Activated naive CD4-positive, alpha-beta T cell treated with anti-CD3 and anti-CD28 coated beads, Interleukin-2, amount 10 ng/mL, durations not matched to agents 7 days and 5 days (primary cell): ENCODE results near the gene CFAP157.
A peak's percentile ranks its signal among the peaks of the same experiment; 100 is the strongest.

Experiments
- CTCF ChIA-PET: fragments of 350-600 bp; sonication (Branson Sonifier 250); formaldehyde crosslinking; loops from one replicate; lab custom pipeline; 2021; ENCODE audit warnings: antibody characterized with exemption; lab: Charles Lee
- DNase-seq: peaks from one replicate; pipeline ENCODE4 v3.0.0-alpha.2; 2020
- H3K27ac Mint-ChIP-seq: one replicate; pipeline ENCODE4 v1.8.0; 2021; ENCODE audit warnings: mild to moderate bottlenecking, moderate library complexity, mixed read lengths
- H3K27me3 Mint-ChIP-seq: one replicate; pipeline ENCODE4 v1.8.0; 2021; ENCODE audit warnings: mild to moderate bottlenecking, mixed read lengths
- H3K36me3 Mint-ChIP-seq: one replicate; pipeline ENCODE4 v1.8.0; 2021; ENCODE audit warnings: mixed read lengths
- H3K4me1 Mint-ChIP-seq: one replicate; pipeline ENCODE4 v1.8.0; 2021; ENCODE audit warnings: mixed read lengths
- H3K4me3 Mint-ChIP-seq: one replicate; pipeline ENCODE4 v1.8.0; 2021; ENCODE audit warnings: mild to moderate bottlenecking, moderate library complexity, mixed read lengths
- H3K9me3 Mint-ChIP-seq: one replicate; pipeline ENCODE4 v1.8.0; 2021; ENCODE audit warnings: mixed read lengths

The CFAP157 gene

GRCh38 chr9:127761061-127761460 is 54.3 kb downstream of the CFAP157 start:
- Mint-ChIP-seq H3K4me3 (no peak overlapping the region), H3K27me3 (no peaks in the 10 kb centered on the region), H3K4me1 (peaks cover 29% of the 10 kb centered on the region), H3K9me3 (no peaks in the 10 kb centered on the region), H3K36me3 (peaks cover 52% of the 10 kb centered on the region), H3K27ac (no peak overlapping the region)
- DNase-seq, result no peak
- CTCF ChIA-PET, result interaction anchor here (1.0 kb wide), 1 partner anchor 24 kb away, joined by 3 read pairs; no protein-coding TSS in a partner anchor

DNA sequence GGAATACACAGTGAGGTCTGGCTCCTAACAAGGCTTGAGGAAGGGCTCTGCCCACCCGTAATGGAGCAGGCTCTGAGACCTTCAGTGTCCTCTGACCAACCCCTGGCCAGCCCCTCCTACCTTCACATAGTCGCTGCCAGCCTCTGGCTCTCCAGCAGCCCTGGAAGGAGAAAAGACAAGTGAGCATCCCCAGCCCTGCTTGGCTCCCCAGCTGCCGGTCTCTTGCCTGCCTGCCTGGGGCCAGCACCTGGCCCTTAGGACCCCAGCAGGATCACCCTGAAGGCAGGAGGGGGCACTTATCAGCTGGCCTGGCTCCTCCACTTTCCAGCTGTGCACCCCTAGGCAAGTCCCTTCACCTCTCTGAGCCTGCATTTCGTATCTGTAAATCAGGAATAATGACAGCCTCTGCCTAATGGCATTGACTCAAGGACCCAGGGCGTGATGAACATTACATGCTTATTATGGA is 54.7 kb downstream of the CFAP157 start:
- Mint-ChIP-seq H3K4me1 (peaks cover 34% of the 10 kb centered on the region), H3K4me3 (no peak overlapping the region), H3K27ac (peak overlapping the region; percentile 33), H3K36me3 (peaks cover 56% of the 10 kb centered on the region), H3K9me3 (no peaks in the 10 kb centered on the region), H3K27me3 (no peaks in the 10 kb centered on the region)
- CTCF ChIA-PET, result interaction anchor here (1.0 kb wide), 1 partner anchor 23 kb away, joined by 3 read pairs; no protein-coding TSS in a partner anchor
- DNase-seq, result no peak

GRCh38 chr9:127762111-127762676 is 55.4 kb downstream of the CFAP157 start:
- Mint-ChIP-seq H3K9me3 (no peaks in the 10 kb centered on the region), H3K36me3 (peaks cover 61% of the 10 kb centered on the region), H3K4me3 (no peak overlapping the region), H3K27ac (peak overlapping the region; percentile 42), H3K27me3 (no peaks in the 10 kb centered on the region), H3K4me1 (peaks cover 41% of the 10 kb centered on the region)
- CTCF ChIA-PET, result no interaction called here
- no peak for DNase-seq

GRCh38 chr9:127763918-127764384 is 57.2 kb downstream of the CFAP157 start:
- Mint-ChIP-seq H3K27me3 (no peaks in the 10 kb centered on the region), H3K4me1 (peaks cover 58% of the 10 kb centered on the region), H3K9me3 (no peaks in the 10 kb centered on the region), H3K27ac (peak overlapping the region; percentile 73), H3K4me3 (no peak overlapping the region), H3K36me3 (peaks cover 64% of the 10 kb centered on the region)
- no peak for DNase-seq
- CTCF ChIA-PET, result interaction anchor here (0.6 to 1.7 kb wide), 10 partner anchors 10 to 916 kb away, joined by 3 to 8 read pairs (median 4); partner anchors contain the start of gene TOR2A

- H3K9me3 Mint-ChIP-seq, result no peaks in the 10 kb centered on the region
- H3K27me3 Mint-ChIP-seq, result no peaks in the 10 kb centered on the region
- peaks cover 71% of the 10 kb centered on the region for H3K36me3 Mint-ChIP-seq
- no peak overlapping the region for H3K4me3 Mint-ChIP-seq
- DNase-seq, result no peak
- peaks cover 71% of the 10 kb centered on the region for H3K4me1 Mint-ChIP-seq
- no peak overlapping the region for H3K27ac Mint-ChIP-seq
- CTCF ChIA-PET, result interaction anchor here (0.7 to 3.4 kb wide), 5 partner anchors 18 to 180 kb away, joined by 3 to 15 read pairs (median 3); partner anchors contain the start of gene TOR2A
Measured at GRCh38 chr9:127765418-127765817, 58.6 kb downstream of the CFAP157 start.
